Measurements from ENCODE around the gene RAB3B.

Gene RAB3B

GRCh38 chr1:51922040-51922439 lies 68.5 kb downstream of the RAB3B start:
- Histone ChIP-seq H4K8ac (ENCODE audit: low read depth, low read length) (no peak overlapping the region), H3K4ac (ENCODE audit: low read depth, low read length) (no peak overlapping the region), H3K4me3 (ENCODE audit: low read length) (no peak overlapping the region), H2AK5ac (ENCODE audit: low read length) (no peak overlapping the region), H3K79me2 (ENCODE audit: control insufficient read depth, insufficient read depth, low read length) (no peaks in the 10 kb centered on the region), H3K79me1 (ENCODE audit: low read length) (no peaks in the 10 kb centered on the region), H3K18ac (ENCODE audit: low read length) (no peak overlapping the region), H2BK120ac (ENCODE audit: low read depth, low read length) (no peak overlapping the region), H3K4me2 (ENCODE audit: low read length) (no peak overlapping the region), H3K23ac (ENCODE audit: low read length) (no peak overlapping the region), H4K5ac (ENCODE audit: low read length) (no peak overlapping the region), H3K27ac (ENCODE audit: low read depth, low read length) (no peak overlapping the region), H3K56ac (ENCODE audit: low read length) (no peak overlapping the region), H3K36me3 (ENCODE audit: control insufficient read depth, insufficient read depth, low read length) (peaks cover 2% of the 10 kb centered on the region), H2BK15ac (replicated peaks; ENCODE audit: low read depth) (no peak overlapping the region), H3K27me3 (ENCODE audit: insufficient read depth, low read length, poor library complexity) (no peaks in the 10 kb centered on the region), H3K4me1 (ENCODE audit: control insufficient read depth, low read depth, low read length) (peaks cover 8% of the 10 kb centered on the region), H3K9ac (ENCODE audit: low read length) (no peak overlapping the region), H2BK5ac (ENCODE audit: low read length) (no peak overlapping the region)
- no peak for DNase-seq
- WGBS (ENCODE audit: extremely low coverage, insufficient coverage, low lambda C conversion rate): no CpG with 5 or more reads among the region's 3 CpGs

- Histone ChIP-seq H3K9ac (ENCODE audit: low read length) (no peak overlapping the region), H3K27ac (ENCODE audit: low read depth, low read length) (no peak overlapping the region), H2AK5ac (ENCODE audit: low read length) (no peak overlapping the region), H2BK15ac (replicated peaks; ENCODE audit: low read depth) (no peak overlapping the region), H3K36me3 (ENCODE audit: control insufficient read depth, insufficient read depth, low read length) (peaks cover 2% of the 10 kb centered on the region), H2BK120ac (ENCODE audit: low read depth, low read length) (no peak overlapping the region), H4K8ac (ENCODE audit: low read depth, low read length) (no peak overlapping the region), H3K4me3 (ENCODE audit: low read length) (no peak overlapping the region), H3K79me2 (ENCODE audit: control insufficient read depth, insufficient read depth, low read length) (no peaks in the 10 kb centered on the region), H3K79me1 (ENCODE audit: low read length) (no peaks in the 10 kb centered on the region), H3K23ac (ENCODE audit: low read length) (no peak overlapping the region), H3K18ac (ENCODE audit: low read length) (no peak overlapping the region), H3K27me3 (ENCODE audit: insufficient read depth, low read length, poor library complexity) (no peaks in the 10 kb centered on the region), H3K4ac (ENCODE audit: low read depth, low read length) (no peak overlapping the region), H3K4me1 (ENCODE audit: control insufficient read depth, low read depth, low read length) (peaks cover 8% of the 10 kb centered on the region), H4K5ac (ENCODE audit: low read length) (no peak overlapping the region), H3K56ac (ENCODE audit: low read length) (no peak overlapping the region), H2BK5ac (ENCODE audit: low read length) (no peak overlapping the region), H3K4me2 (ENCODE audit: low read length) (no peak overlapping the region)
- no peak for DNase-seq
- WGBS (ENCODE audit: extremely low coverage, insufficient coverage, low lambda C conversion rate): no CpG with 5 or more reads among the region's 5 CpGs
These were observed 70.4 kb downstream of the RAB3B start for GRCh38 chr1:51920130-51920529.

DNA sequence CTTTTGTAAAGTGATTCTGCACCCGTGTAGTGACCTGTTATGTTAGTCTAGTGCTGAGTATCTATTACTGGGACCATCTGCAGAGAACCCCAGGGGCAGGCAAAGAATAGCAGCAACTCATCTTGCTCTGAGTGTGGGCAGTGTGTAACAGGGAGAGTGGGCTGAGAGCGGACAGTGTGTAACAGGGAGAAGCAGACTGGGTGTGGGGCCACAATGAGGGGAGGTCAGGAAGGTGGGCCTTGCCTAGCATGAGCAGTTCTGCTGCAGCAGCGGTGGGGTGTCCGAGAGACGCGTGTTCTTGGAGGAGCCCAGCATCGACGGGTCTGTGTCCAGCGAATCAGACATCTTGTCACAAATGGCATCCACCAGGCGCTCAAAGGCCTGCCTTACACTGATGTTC lies 70.8 kb downstream of the RAB3B start:
- Histone ChIP-seq H3K9ac (ENCODE audit: low read length) (no peak overlapping the region), H2AK5ac (ENCODE audit: low read length) (no peak overlapping the region), H4K8ac (ENCODE audit: low read depth, low read length) (no peak overlapping the region), H2BK5ac (ENCODE audit: low read length) (no peak overlapping the region), H3K27me3 (ENCODE audit: insufficient read depth, low read length, poor library complexity) (no peaks in the 10 kb centered on the region), H3K23ac (ENCODE audit: low read length) (no peak overlapping the region), H3K79me2 (ENCODE audit: control insufficient read depth, insufficient read depth, low read length) (no peaks in the 10 kb centered on the region), H3K4me1 (ENCODE audit: control insufficient read depth, low read depth, low read length) (peaks cover 8% of the 10 kb centered on the region), H2BK120ac (ENCODE audit: low read depth, low read length) (no peak overlapping the region), H3K4me2 (ENCODE audit: low read length) (no peak overlapping the region), H4K5ac (ENCODE audit: low read length) (no peak overlapping the region), H3K36me3 (ENCODE audit: control insufficient read depth, insufficient read depth, low read length) (peaks cover 2% of the 10 kb centered on the region), H3K4ac (ENCODE audit: low read depth, low read length) (no peak overlapping the region), H3K4me3 (ENCODE audit: low read length) (no peak overlapping the region), H3K27ac (ENCODE audit: low read depth, low read length) (no peak overlapping the region), H2BK15ac (replicated peaks; ENCODE audit: low read depth) (no peak overlapping the region), H3K79me1 (ENCODE audit: low read length) (no peaks in the 10 kb centered on the region), H3K56ac (ENCODE audit: low read length) (no peak overlapping the region), H3K18ac (ENCODE audit: low read length) (no peak overlapping the region)
- WGBS (ENCODE audit: extremely low coverage, insufficient coverage, low lambda C conversion rate): no CpG with 5 or more reads among the region's 10 CpGs
- DNase-seq: no peak

- Histone ChIP-seq H3K9ac (ENCODE audit: low read length) (no peak overlapping the region), H2AK5ac (ENCODE audit: low read length) (no peak overlapping the region), H3K4me3 (ENCODE audit: low read length) (no peak overlapping the region), H3K18ac (ENCODE audit: low read length) (no peak overlapping the region), H2BK5ac (ENCODE audit: low read length) (no peak overlapping the region), H3K27me3 (ENCODE audit: insufficient read depth, low read length, poor library complexity) (no peaks in the 10 kb centered on the region), H3K23ac (ENCODE audit: low read length) (no peak overlapping the region), H3K4me2 (ENCODE audit: low read length) (no peak overlapping the region), H3K36me3 (ENCODE audit: control insufficient read depth, insufficient read depth, low read length) (peaks cover 2% of the 10 kb centered on the region), H3K27ac (ENCODE audit: low read depth, low read length) (no peak overlapping the region), H3K4me1 (ENCODE audit: control insufficient read depth, low read depth, low read length) (peaks cover 7% of the 10 kb centered on the region), H3K4ac (ENCODE audit: low read depth, low read length) (no peak overlapping the region), H2BK15ac (replicated peaks; ENCODE audit: low read depth) (no peak overlapping the region), H3K79me2 (ENCODE audit: control insufficient read depth, insufficient read depth, low read length) (no peaks in the 10 kb centered on the region), H3K79me1 (ENCODE audit: low read length) (no peaks in the 10 kb centered on the region), H4K8ac (ENCODE audit: low read depth, low read length) (no peak overlapping the region), H3K56ac (ENCODE audit: low read length) (no peak overlapping the region), H4K5ac (ENCODE audit: low read length) (no peak overlapping the region), H2BK120ac (ENCODE audit: low read depth, low read length) (no peak overlapping the region)
- no CpG with 5 or more reads among the region's 5 CpGs for WGBS (ENCODE audit: extremely low coverage, insufficient coverage, low lambda C conversion rate)
- no peak for DNase-seq
These were observed 73.7 kb downstream of the RAB3B start for GRCh38 chr1:51916587-51917405.

DNA sequence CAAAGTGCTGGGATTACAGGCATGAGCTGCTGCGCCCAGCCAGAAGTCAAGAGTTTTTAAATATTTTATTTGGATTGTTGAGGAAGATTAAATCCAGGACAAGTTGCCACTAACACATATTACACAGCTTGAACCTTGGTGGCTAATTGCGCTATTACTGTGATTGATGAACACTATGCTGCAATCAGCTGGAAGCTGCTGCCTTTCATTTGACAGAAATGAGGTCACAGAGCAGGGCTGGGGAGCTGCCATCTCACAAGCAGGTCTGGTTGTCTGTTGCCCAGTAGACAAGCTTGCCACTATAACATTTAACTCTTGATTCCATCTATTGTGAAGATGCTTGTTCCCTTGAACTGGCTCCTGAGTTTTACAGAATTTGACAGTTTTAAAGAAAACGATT lies 74.5 kb downstream of the RAB3B start:
- no CpG with 5 or more reads among the region's 3 CpGs for WGBS (ENCODE audit: extremely low coverage, insufficient coverage, low lambda C conversion rate)
- H3K27me3 ChIP-seq (ENCODE audit: insufficient read depth, low read length, poor library complexity): no peaks in the 10 kb centered on the region
- H3K27ac ChIP-seq (ENCODE audit: low read depth, low read length): no peak overlapping the region

GRCh38 chr1:51912881-51913280 lies 77.6 kb downstream of the RAB3B start:
- no peak overlapping the region for H4K5ac ChIP-seq (ENCODE audit: low read length)
- H4K8ac ChIP-seq (ENCODE audit: low read depth, low read length): no peak overlapping the region
- no peaks in the 10 kb centered on the region for H3K36me3 ChIP-seq (ENCODE audit: control insufficient read depth, insufficient read depth, low read length)
- no peaks in the 10 kb centered on the region for H3K27me3 ChIP-seq (ENCODE audit: insufficient read depth, low read length, poor library complexity)
- no peak overlapping the region for H3K4ac ChIP-seq (ENCODE audit: low read depth, low read length)
- no peak overlapping the region for H3K4me3 ChIP-seq (ENCODE audit: low read length)
- no peak overlapping the region for H2AK5ac ChIP-seq (ENCODE audit: low read length)
- H2BK120ac ChIP-seq (ENCODE audit: low read depth, low read length): no peak overlapping the region
- H3K79me2 ChIP-seq (ENCODE audit: control insufficient read depth, insufficient read depth, low read length): no peaks in the 10 kb centered on the region
- no peak for DNase-seq
- no peak overlapping the region for H3K23ac ChIP-seq (ENCODE audit: low read length)
- no peak overlapping the region for H2BK15ac ChIP-seq (replicated peaks; ENCODE audit: low read depth)
- no peaks in the 10 kb centered on the region for H3K4me1 ChIP-seq (ENCODE audit: control insufficient read depth, low read depth, low read length)
- no peak overlapping the region for H3K9ac ChIP-seq (ENCODE audit: low read length)
- H2BK5ac ChIP-seq (ENCODE audit: low read length): no peak overlapping the region
- no peak overlapping the region for H3K18ac ChIP-seq (ENCODE audit: low read length)
- no CpG with 5 or more reads among the region's 7 CpGs for WGBS (ENCODE audit: extremely low coverage, insufficient coverage, low lambda C conversion rate)
- H3K79me1 ChIP-seq (ENCODE audit: low read length): no peaks in the 10 kb centered on the region
- no peak overlapping the region for H3K56ac ChIP-seq (ENCODE audit: low read length)
- no peak overlapping the region for H3K4me2 ChIP-seq (ENCODE audit: low read length)
- H3K27ac ChIP-seq (ENCODE audit: low read depth, low read length): no peak overlapping the region

More for the DNA sequence above, 74.5 kb downstream of the RAB3B start:
- H4K5ac ChIP-seq (ENCODE audit: low read length): no peak overlapping the region
- H3K36me3 ChIP-seq (ENCODE audit: control insufficient read depth, insufficient read depth, low read length): peaks cover 2% of the 10 kb centered on the region
- no peak overlapping the region for H3K23ac ChIP-seq (ENCODE audit: low read length)
- H3K4ac ChIP-seq (ENCODE audit: low read depth, low read length): no peak overlapping the region
- H2BK15ac ChIP-seq (replicated peaks; ENCODE audit: low read depth): no peak overlapping the region
- H3K56ac ChIP-seq (ENCODE audit: low read length): no peak overlapping the region
- no peak overlapping the region for H2AK5ac ChIP-seq (ENCODE audit: low read length)
- no peak overlapping the region for H3K18ac ChIP-seq (ENCODE audit: low read length)
- no peaks in the 10 kb centered on the region for H3K79me1 ChIP-seq (ENCODE audit: low read length)
- peaks cover 7% of the 10 kb centered on the region for H3K4me1 ChIP-seq (ENCODE audit: control insufficient read depth, low read depth, low read length)
- H3K79me2 ChIP-seq (ENCODE audit: control insufficient read depth, insufficient read depth, low read length): no peaks in the 10 kb centered on the region
- H2BK5ac ChIP-seq (ENCODE audit: low read length): no peak overlapping the region
- no peak for DNase-seq
- no peak overlapping the region for H3K9ac ChIP-seq (ENCODE audit: low read length)
- H2BK120ac ChIP-seq (ENCODE audit: low read depth, low read length): no peak overlapping the region
- no peak overlapping the region for H4K8ac ChIP-seq (ENCODE audit: low read depth, low read length)
- no peak overlapping the region for H3K4me3 ChIP-seq (ENCODE audit: low read length)
- H3K4me2 ChIP-seq (ENCODE audit: low read length): no peak overlapping the region
